GM18873 (cell line): ENCODE data around the gene ENTPD6.
A peak's percentile ranks its signal among the peaks of the same experiment; 100 is the strongest.
"Not testable (repeated sequence)": the region's sequence is repeated elsewhere in the genome, so short reads cannot be mapped to it uniquely, and the experiment has no call there.

Source experiments
- ATAC-seq: cut with Tn5 transposase; IDR thresholded peaks from one replicate; pipeline ENCODE4 v1.9.1; 2021; ENCODE audit warnings: mild to moderate bottlenecking, moderate library complexity, moderate number of reproducible peaks; ENCODE audit not compliant: unreplicated experiment, low FRiP score

Gene ENTPD6

GRCh38 chr20:25221592-25222460 lies 26.3 kb downstream of the ENTPD6 start:
- no peak for ATAC-seq

- no peak for ATAC-seq
Observed at GRCh38 chr20:25222461-25223178, 27.1 kb downstream of the ENTPD6 start.

GRCh38 chr20:25223179-25223661 lies 27.7 kb downstream of the ENTPD6 start:
- ATAC-seq = no peak

- no peak for ATAC-seq
Observed at GRCh38 chr20:25223765-25224720, 28.5 kb downstream of the ENTPD6 start.

- ATAC-seq = no peak
Observed at GRCh38 chr20:25224941-25225340, 29.4 kb downstream of the ENTPD6 start.

GRCh38 chr20:25225642-25226432 lies 30.3 kb downstream of the ENTPD6 start:
- ATAC-seq = no peak

- no peak for ATAC-seq
Observed at GRCh38 chr20:25226433-25227316, 31.2 kb downstream of the ENTPD6 start.

GRCh38 chr20:25227317-25227831 lies 31.9 kb downstream of the ENTPD6 start:
- no peak for ATAC-seq

- ATAC-seq = no peak
Observed at GRCh38 chr20:25229486-25230165, 34.1 kb downstream of the ENTPD6 start.

- peak; percentile 90 for ATAC-seq
Observed at GRCh38 chr20:25230166-25230831, 34.8 kb downstream of the ENTPD6 start.

GRCh38 chr20:25233016-25233772 lies 37.7 kb downstream of the ENTPD6 start:
- no peak for ATAC-seq

GRCh38 chr20:25234009-25234849 lies 38.7 kb downstream of the ENTPD6 start:
- ATAC-seq = not testable (repeated sequence)

- no peak for ATAC-seq
Observed at GRCh38 chr20:25236450-25237304, 41.2 kb downstream of the ENTPD6 start.

GRCh38 chr20:25237610-25238318 lies 42.3 kb downstream of the ENTPD6 start:
- ATAC-seq = no peak
